ENCODE results near the gene LEMD2.
A peak's percentile ranks its signal among the peaks of the same experiment; 100 is the strongest.

The LEMD2 gene

DNA sequence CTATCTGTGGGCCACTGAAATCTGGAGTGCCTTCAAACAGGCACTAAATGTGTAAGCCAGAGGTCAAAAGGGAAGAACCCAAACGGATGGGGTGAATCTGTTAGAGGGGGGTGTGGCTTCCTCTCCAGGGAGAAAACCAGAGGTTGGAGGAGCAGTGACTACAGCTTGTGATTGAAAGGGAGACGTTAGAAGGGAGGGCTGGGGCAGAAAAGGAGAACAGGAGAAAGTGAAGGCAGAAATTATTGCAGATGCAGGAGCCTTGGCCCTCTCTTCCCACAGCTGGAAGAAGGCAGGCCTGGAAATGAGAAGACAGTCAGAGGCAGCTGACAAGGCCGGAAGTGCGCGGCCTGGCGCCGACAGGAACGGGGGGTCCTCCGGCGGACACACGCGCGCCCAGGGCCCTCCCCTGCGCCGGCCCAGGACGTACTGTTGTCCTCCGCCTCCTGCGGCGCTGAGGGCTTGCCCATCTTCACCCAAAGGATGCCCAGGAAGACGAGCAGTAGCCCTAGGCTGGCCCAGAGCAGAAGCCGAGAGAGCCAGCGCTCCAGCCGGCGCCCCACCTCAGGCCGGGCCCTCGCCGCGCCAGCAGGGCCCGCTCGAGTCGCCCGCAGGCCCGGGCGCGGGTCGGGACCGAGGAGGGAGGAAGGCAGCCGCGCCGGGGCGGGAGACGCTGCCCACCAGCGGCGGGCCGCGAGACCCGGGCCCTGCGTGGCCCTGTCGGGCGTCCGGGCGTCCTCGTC is 806 bp downstream of the LEMD2 start (continued):
- TF ChIP-seq ZSCAN18 (tag by site-specific recombination; IDR thresholded peaks at IDR 0.05): no peak
- no peak for TF ChIP-seq ZNF585B (tag by site-specific recombination; IDR thresholded peaks at IDR 0.05)
- no peak for TF ChIP-seq ZNF791 (tag by site-specific recombination; IDR thresholded peaks at IDR 0.05)
- no peak for TF ChIP-seq SETDB1 (IDR thresholded peaks at IDR 0.05; ENCODE audit: insufficient read length, low read length)
- peak; percentile 51; the same call in 1 of the 2 replicates for TF ChIP-seq MEIS1 (CRISPR knock-in tag; IDR thresholded peaks at IDR 0.05; ENCODE audit: borderline replicate concordance)
- peak; percentile 51 for TF ChIP-seq ZBTB17 (tag by site-specific recombination; IDR thresholded peaks at IDR 0.05)
- TF ChIP-seq ZNF266 (tag by site-specific recombination; IDR thresholded peaks at IDR 0.05; ENCODE audit: low read depth): 0 out of 2 replicates have a peak, but pooled peaks have one; percentile 7
- TF ChIP-seq, protein P1, sequence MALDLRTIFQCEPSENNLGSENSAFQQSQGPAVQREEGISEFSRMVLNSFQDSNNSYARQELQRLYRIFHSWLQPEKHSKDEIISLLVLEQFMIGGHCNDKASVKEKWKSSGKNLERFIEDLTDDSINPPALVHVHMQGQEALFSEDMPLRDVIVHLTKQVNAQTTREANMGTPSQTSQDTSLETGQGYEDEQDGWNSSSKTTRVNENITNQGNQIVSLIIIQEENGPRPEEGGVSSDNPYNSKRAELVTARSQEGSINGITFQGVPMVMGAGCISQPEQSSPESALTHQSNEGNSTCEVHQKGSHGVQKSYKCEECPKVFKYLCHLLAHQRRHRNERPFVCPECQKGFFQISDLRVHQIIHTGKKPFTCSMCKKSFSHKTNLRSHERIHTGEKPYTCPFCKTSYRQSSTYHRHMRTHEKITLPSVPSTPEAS (tag by site-specific recombination; IDR thresholded peaks at IDR 0.05): no peak
- TF ChIP-seq, protein P2, sequence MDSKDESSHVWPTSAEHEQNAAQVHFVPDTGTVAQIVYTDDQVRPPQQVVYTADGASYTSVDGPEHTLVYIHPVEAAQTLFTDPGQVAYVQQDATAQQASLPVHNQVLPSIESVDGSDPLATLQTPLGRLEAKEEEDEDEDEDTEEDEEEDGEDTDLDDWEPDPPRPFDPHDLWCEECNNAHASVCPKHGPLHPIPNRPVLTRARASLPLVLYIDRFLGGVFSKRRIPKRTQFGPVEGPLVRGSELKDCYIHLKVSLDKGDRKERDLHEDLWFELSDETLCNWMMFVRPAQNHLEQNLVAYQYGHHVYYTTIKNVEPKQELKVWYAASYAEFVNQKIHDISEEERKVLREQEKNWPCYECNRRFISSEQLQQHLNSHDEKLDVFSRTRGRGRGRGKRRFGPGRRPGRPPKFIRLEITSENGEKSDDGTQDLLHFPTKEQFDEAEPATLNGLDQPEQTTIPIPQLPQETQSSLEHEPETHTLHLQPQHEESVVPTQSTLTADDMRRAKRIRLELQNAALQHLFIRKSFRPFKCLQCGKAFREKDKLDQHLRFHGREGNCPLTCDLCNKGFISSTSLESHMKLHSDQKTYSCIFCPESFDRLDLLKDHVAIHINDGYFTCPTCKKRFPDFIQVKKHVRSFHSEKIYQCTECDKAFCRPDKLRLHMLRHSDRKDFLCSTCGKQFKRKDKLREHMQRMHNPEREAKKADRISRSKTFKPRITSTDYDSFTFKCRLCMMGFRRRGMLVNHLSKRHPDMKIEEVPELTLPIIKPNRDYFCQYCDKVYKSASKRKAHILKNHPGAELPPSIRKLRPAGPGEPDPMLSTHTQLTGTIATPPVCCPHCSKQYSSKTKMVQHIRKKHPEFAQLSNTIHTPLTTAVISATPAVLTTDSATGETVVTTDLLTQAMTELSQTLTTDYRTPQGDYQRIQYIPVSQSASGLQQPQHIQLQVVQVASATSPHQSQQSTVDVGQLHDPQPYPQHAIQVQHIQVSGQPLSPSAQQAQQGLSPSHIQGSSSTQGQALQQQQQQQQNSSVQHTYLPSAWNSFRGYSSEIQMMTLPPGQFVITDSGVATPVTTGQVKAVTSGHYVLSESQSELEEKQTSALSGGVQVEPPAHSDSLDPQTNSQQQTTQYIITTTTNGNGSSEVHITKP (tag by site-specific recombination; IDR thresholded peaks at IDR 0.05): peak; percentile 89
- TF ChIP-seq ZBTB26 (tag by site-specific recombination; optimal IDR thresholded peaks at IDR 0.05): peak; percentile 82
- TF ChIP-seq, protein P3, sequence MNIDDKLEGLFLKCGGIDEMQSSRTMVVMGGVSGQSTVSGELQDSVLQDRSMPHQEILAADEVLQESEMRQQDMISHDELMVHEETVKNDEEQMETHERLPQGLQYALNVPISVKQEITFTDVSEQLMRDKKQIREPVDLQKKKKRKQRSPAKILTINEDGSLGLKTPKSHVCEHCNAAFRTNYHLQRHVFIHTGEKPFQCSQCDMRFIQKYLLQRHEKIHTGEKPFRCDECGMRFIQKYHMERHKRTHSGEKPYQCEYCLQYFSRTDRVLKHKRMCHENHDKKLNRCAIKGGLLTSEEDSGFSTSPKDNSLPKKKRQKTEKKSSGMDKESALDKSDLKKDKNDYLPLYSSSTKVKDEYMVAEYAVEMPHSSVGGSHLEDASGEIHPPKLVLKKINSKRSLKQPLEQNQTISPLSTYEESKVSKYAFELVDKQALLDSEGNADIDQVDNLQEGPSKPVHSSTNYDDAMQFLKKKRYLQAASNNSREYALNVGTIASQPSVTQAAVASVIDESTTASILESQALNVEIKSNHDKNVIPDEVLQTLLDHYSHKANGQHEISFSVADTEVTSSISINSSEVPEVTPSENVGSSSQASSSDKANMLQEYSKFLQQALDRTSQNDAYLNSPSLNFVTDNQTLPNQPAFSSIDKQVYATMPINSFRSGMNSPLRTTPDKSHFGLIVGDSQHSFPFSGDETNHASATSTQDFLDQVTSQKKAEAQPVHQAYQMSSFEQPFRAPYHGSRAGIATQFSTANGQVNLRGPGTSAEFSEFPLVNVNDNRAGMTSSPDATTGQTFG (tag by site-specific recombination; IDR thresholded peaks at IDR 0.05; ENCODE audit: borderline replicate concordance): no peak
- TF ChIP-seq ZNF391 (tag by site-specific recombination; IDR thresholded peaks at IDR 0.05; ENCODE audit: borderline replicate concordance, low read depth): no peak
- peak; percentile 43; the same call in 1 of the 2 replicates for TF ChIP-seq ZBTB7A (tag by site-specific recombination; IDR thresholded peaks at IDR 0.05; ENCODE audit: low read depth)
- TF ChIP-seq GLIS1 (tag by site-specific recombination; IDR thresholded peaks at IDR 0.05): peak; percentile 37; the same call in 1 of the 2 replicates
- TF ChIP-seq ZNF341 (tag by site-specific recombination; IDR thresholded peaks at IDR 0.05; ENCODE audit: low read depth): 0 out of 2 replicates have a peak, but pooled peaks have one; percentile 5
- TF ChIP-seq ZNF830 (tag by site-specific recombination; IDR thresholded peaks at IDR 0.05; ENCODE audit: low read depth): no peak
- TF ChIP-seq ZNF692 (tag by site-specific recombination; IDR thresholded peaks at IDR 0.05): peak; percentile 37; the same call in 1 of the 2 replicates
- TF ChIP-seq SALL2 (tag by site-specific recombination; IDR thresholded peaks at IDR 0.05; ENCODE audit: borderline replicate concordance): no peak
- TF ChIP-seq ZSCAN16 (tag by site-specific recombination; IDR thresholded peaks at IDR 0.05): no peak

Measured in HEK293 (cell line).